ENCODE measurements around the gene DUSP3.
"Not testable (repeated sequence)": the region's sequence is repeated elsewhere in the genome, so short reads cannot be mapped to it uniquely, and the experiment has no call there.

The DUSP3 gene

DNA sequence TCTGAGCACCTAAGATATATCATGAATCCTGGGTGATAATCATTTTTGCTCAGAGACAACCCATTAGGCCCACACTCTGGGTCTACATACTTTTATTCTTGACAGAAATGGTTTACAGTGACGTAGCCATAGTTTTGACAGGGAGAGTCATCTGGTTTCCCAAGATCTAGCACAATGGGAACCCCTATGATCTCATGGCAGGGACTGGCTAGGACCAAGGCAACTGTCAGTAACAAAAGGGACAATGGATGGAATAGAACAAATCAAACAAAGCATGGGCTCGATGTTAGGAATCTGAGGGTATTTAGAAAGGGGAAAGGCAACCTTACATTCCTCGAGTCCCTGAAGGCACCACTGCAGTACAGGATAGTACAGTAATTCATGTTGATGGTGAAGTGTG is 22.0 kb upstream of the DUSP3 start:
- DNase-seq (ENCODE audit: low spot score): no peak

DNA sequence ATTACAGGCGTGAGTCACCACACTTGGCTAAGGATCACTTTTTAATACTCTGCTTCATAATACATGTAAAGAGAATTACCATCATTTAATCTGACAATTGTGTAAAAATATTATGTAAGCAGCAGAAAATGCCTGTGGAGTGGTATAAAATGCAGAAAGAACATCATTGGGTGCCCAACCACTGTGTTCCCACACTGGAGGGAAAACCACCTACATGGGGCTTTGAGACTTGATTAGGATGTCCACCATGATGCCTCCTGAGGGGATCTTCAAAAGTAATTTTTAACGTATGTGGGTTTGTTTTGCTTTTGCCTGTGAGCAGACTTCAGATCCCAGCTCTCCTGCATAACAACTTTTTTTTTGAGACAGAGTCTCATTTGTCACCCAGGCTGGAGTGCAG is 20.3 kb upstream of the DUSP3 start:
- no peak for DNase-seq (ENCODE audit: low spot score)

DNA sequence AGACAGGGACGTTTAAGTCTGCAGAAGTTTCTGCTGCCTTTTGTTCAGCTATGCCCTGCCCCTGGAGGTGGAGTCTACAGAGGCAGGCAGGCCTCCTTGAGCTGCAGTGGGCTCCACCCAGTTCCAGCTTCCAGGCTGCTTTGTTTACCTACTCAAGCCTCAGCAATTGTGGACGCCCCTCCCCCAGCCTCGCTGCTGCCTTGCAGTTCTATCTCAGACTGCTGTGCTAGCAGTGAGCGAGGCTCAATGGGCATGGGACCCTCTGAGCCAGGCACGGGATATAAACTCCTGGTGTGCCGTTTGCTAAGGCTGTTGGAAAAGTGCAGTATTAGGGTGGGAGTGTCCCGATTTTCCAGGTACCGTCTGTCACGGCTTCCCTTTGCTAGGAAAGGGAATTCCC is 19.2 kb upstream of the DUSP3 start:
- DNase-seq (ENCODE audit: low spot score): not testable (repeated sequence)

- not testable (repeated sequence) for DNase-seq (ENCODE audit: low spot score)
Measured at GRCh38 chr17:43792668-43793067, 13.9 kb upstream of the DUSP3 start.

DNA sequence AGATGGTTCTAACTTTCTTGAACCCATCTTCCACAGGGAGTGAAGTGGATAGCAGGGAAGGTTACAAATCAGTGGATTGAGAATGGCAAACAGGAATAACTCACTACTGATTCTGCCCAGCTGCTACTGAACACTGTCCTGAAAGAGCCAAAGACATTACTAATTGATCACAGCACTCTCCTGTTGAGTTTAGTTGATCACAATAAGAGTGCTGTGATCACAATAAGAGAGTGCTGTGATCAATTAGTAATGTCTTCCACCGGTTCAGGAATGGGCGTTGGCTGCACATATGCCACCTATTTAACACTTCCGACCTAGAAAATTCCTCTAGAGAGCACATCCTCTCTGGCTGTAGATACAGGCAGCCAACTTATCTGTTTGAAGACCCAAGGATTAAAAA is 12.8 kb upstream of the DUSP3 start:
- DNase-seq (ENCODE audit: low spot score): no peak

GRCh38 chr17:43790311-43790940 is 11.6 kb upstream of the DUSP3 start:
- DNase-seq (ENCODE audit: low spot score): no peak

- no peak for DNase-seq (ENCODE audit: low spot score)
Measured at GRCh38 chr17:43789482-43789881, 10.7 kb upstream of the DUSP3 start.

- no peak for DNase-seq (ENCODE audit: low spot score)
Measured at GRCh38 chr17:43788540-43788939, 9.8 kb upstream of the DUSP3 start.

DNA sequence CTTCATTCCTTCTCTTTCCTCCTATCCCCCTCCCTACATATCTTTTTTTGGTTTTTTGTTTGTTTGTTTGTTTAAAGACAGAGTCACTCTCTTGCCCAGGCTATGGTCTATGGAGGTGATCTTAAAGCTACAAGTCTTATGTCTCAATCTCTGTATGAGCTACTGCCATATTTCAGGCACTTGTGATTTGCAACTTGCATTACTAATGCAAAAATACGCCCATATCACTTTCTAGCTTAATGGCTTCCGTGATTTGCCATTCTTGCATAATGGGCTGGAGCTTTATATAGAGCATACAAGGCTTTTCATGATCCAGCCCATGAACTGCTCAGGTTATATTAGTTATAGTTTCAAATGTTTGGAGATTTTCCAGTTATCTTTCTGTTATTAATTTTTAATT is 9.0 kb upstream of the DUSP3 start:
- no peak for DNase-seq (ENCODE audit: low spot score)

DNA sequence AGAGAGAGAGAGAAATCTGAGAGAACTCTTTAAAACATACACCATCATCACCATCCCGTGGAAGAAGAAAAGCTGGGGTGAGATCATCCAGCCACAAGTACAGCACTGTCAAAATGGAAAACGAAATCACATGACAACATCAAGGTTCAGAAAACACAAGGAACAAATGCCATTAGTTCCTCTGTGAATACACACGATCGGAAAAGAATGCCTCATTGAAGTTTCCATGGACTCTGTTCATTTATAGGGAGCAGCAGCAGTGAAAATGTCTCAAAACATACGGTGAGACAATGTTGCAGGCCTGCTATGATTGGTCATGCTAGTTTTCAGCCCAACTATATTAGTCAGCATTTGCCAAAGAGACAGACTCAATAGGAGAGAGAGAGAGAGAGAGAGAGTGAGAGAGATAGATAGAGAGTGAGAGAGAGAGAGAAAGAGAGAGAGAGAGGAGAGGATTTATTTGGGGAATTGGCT is 5.9 kb upstream of the DUSP3 start:
- no peak for DNase-seq (ENCODE audit: low spot score)

DNA sequence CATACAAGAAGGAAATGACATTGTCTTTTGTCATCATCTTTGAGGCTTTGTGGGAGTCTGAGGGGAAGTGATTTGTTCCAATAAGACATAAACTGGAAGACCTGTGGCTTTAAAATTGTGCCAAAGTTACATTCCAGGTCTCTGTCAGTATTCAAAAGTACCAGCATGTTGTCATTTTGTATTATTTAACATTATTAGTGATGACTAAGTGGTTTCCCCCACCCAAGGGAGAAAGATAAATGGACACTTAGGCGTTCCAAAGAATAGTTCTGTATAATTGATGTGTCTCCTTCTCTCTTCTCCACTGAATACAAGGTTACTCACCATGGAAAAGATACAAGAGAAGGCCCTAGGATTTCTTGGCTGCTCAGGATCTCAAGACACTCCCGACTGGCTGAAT is 5.3 kb upstream of the DUSP3 start:
- no peak for DNase-seq (ENCODE audit: low spot score)

DNA sequence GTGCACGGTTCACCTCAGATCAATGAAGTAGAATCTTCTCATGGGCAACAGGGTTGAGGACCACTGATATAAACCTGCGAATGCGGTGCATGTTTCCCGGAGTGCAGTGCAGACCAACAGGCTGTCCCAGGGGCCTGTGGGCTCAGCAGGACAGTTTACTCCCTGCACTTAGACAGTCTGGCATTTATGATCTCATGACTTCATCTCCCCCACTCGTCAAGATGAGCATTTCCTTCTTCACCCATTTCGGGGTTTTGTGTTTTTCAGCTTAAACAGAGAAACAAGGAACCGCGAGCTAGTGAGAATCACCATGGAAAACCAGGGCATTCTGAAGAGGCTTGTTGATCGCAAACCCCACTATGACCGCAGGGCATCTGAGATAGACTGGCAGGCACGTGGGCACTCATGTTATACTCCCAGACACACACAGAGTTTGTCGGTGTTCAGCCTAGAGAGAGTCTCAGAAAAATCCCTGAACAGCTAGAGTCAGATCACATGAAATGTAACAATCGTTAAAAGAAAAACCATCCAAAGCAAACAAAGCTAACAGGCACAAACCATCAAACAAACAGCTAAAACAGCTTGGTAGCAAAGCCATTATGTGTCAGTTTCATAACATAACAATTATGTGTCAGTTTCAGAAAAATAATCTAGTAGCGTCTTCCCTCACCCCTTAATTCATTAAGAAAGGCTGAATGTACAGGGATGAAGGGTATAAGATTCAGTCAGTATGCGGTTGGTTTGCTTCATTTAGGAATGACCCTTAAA is 4.3 kb upstream of the DUSP3 start:
- no peak for DNase-seq (ENCODE audit: low spot score)

- DNase-seq (ENCODE audit: low spot score): no peak
Measured at GRCh38 chr17:43780135-43780534, 1.4 kb upstream of the DUSP3 start, which contains the start of gene CFAP97D1. Gene CFAP97D1 (plus strand): TSS chr17:43780435. CDS start chr17:43780463, 28 bp downstream.

DNA sequence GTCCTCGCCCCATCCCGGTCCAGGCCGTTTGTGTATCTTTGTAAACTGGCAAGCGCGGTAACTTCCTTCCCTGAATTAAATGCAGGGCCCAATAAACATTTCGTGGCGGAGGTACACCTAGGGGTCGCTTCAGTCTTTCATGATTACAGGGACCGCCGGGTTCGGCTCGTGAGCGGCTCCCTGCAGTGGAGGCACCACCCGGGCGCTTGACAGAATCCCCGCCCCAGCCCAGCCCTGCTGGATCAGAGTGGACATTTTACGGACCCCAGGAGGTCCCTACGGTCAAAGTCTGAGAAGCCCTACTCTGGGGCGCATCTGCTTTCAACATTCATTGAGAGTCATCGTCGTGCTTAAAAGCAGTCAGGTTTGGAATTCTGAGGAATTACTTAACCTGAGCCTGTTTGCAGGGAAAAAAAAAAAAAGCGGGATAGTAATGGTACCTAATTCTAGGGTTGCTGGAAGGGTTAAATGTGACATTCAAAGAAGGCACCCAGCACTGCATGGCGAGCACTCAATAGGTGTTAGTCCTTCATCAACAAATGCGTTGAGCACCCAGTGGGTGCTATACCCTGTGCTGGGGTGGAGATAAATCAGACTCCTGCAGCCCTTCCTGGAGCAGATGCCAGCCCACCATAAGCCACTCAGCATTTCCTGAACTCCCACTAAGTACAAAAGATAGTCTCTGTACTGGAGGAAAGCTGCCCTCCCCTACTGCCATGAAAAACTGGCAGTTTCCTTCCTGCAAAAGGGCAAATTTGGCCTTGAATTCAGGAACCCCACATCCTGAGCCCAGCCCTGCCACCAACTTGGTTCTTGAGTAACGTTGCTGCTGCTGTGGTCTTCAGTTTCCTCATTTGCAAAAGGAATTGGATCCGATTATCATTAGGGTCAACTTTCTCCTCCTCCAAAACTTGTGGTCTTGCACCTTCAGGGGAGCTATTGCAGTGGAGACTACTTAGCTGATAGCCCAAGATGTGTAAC is 658 bp upstream of the DUSP3 start:
- DNase-seq (ENCODE audit: low spot score): no peak

- DNase-seq (ENCODE audit: low spot score): no peak
Measured at GRCh38 chr17:43774304-43775250, 4.2 kb downstream of the DUSP3 start.

DNA sequence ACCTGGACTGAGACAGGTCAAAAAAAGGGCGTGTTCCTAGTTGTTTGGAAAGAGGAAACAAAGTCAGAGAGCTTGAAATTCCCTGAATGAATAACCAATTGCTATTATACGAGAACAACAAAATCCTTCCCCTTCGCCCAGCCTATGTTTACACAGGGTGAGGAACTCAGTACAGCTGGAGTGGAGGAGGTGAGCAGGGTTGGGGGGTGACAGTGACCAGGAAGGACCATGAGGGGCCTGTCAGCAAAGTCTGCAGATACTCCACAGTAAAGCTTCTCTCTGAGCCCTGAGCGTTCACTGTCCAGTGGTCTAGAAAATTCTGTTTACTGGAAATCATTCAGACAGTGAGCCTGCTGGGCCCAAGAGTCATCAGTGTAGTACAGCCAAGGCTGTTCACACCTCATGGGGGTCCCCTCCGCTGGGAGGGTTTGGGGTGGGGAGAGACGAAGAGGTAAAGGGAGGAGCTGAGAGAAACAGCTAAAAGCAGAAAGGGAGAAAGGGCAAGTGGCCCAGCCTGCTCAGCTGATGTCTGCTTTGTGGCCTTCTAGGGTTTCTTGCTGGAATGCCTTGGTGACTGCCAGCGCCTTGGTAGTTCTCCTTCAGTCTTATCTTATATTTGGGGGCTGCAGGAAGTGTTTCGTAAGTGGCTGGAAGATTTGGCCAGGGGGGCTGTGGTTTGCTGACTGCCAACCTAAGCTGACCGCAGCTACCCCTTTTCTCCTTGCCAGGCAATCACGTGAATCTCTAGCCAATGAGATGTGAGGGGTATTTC is 5.7 kb downstream of the DUSP3 start:
- DNase-seq (ENCODE audit: low spot score): no peak

GRCh38 chr17:43771463-43771862 is 7.3 kb downstream of the DUSP3 start:
- DNase-seq (ENCODE audit: low spot score): no peak

GRCh38 chr17:43770957-43771356 is 7.8 kb downstream of the DUSP3 start:
- DNase-seq (ENCODE audit: low spot score): no peak

DNA sequence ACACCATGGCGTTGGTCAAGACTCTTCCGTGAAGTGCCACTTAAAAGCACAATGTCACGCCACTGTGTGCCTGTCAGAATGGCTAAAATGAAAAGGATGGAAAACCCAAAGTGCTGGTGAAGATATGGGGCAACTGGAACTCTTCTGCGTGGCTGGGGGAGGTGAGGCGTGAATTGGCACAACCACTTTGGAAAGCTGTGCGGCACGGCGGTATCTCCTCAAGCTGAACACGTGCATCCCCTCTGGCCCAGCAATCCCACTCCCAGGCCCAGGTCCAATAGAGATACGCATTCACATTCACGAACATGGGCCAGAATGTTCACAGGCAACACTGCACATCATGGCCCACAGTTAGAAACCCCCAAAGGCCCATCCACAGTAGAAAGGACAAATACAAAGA is 8.9 kb downstream of the DUSP3 start:
- no peak for DNase-seq (ENCODE audit: low spot score)

DNA sequence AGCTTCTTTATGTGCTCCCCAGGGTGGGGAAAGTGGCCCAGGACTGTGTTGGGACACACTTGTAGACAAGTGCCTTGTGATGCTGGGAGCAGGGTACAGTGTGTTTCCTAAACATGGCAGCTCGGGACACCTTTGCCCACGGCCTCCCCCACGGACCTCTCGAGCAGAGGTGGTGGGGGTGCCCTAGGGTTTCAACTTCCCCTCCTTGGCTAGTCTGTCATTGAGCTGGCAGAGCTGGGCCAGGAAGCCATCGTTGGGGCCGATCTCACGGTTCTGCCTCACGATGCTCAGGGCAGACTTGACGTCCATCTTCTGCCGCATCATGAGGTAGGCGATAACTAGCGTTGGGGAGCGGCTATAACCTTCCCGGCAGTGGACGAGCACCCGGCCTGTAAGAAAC is 9.4 kb downstream of the DUSP3 start:
- no peak for DNase-seq (ENCODE audit: low spot score)

- DNase-seq (ENCODE audit: low spot score): no peak
Measured at GRCh38 chr17:43768943-43769342, 9.8 kb downstream of the DUSP3 start.
